NOMO-1 treated with dmso at 0.1 percent for 144 hours (cell line): ENCODE measurements around the gene NXN.
"Not testable (repeated sequence)": the region's sequence is repeated elsewhere in the genome, so short reads cannot be mapped to it uniquely, and the experiment has no call there.

Experiments
- DNase-seq: peaks from one replicate; lab custom pipeline; 2025; ENCODE audit not compliant: unreplicated experiment; lab: John Stamatoyannopoulos, UW

Gene NXN

DNA sequence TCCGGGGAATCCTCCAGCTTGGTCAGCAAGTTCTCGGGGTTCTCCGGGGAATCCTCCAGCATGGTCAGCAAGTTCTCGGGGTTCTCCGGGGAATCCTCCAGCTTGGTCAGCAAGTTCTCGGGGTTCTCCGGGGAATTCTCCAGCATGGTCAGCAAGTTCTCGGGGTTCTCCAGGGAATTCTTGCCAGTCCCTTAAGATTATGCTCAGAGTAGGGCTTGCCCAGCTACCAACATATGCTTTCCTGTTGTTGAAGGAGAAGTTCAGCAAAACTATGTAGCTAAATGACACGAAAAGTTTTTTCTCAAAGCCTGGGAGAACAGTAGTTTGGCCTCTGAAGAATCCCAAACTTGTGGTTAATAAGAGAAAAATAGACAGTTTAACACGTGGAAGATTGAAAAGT is 112.3 kb downstream of the NXN start:
- DNase-seq: not testable (repeated sequence)

GRCh38 chr17:866568-867103 is 112.9 kb downstream of the NXN start:
- no peak for DNase-seq

DNA sequence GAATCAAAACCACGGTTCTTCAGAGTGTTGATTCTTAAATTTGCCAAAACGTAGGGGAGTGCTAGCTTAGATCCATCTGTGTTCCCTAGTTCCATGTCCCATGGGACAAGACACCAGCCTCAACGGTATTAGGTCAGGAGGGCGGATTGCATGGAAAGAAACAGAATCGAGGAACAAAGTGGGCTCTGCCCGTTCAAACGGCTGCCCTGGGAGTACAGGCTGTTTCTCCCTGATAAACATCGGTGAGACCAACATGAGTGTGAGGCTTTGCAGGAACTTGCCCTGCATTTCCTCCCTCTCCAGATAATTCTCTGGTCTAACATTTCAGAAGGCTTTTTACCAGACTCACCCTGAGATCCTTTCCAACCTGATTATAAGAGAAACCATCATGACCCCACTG is 115.3 kb downstream of the NXN start:
- DNase-seq: no peak

- no peak for DNase-seq
Observed at GRCh38 chr17:863880-864279, 115.7 kb downstream of the NXN start.

GRCh38 chr17:862582-862981 is 117.0 kb downstream of the NXN start:
- DNase-seq: no peak

DNA sequence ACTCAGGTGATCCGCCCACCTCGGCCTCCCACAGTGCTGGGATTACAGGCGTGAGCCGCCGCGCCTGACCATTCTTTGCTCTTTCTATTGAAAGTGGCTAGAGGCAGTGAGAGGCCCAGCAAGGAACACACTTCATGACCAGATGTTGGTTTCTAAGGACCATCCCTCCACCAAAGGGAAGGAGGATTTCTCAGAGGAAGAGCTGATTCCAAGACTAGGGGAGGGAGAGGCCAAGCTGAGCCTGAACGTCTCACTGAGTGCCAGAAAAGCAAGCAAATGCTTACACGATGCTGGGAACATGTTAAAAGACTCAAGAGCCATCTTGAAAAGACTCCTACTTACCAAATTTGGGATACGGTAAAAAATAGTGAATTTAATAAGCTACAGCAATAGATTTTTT is 118.2 kb downstream of the NXN start:
- no peak for DNase-seq

- DNase-seq: no peak
Observed at GRCh38 chr17:860805-861204, 118.8 kb downstream of the NXN start.

- no peak for DNase-seq
Observed at GRCh38 chr17:859824-860195, 119.8 kb downstream of the NXN start.

- DNase-seq: no peak
Observed at GRCh38 chr17:859061-859823, 120.3 kb downstream of the NXN start.

DNA sequence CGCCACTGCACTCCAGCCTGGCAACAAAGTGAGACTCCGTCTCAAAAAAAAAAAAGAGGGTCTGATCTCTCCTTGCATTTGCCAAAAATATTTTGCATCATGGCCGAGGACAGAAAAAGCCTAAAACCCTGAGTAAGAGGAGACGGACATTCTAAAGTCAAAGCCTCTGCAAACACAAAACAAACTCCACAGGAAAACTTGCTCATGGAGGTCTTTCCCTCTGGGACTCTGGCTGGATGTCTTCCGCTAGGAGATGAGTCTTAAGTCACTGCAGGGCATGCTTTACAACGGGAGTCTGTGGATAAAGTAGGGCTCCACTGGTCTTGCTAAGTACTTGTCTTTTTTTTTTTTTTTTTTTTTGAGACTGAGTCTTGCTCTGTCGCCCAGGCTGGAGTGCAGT is 123.4 kb downstream of the NXN start:
- no peak for DNase-seq

GRCh38 chr17:855569-855968 is 124.0 kb downstream of the NXN start:
- no peak for DNase-seq

DNA sequence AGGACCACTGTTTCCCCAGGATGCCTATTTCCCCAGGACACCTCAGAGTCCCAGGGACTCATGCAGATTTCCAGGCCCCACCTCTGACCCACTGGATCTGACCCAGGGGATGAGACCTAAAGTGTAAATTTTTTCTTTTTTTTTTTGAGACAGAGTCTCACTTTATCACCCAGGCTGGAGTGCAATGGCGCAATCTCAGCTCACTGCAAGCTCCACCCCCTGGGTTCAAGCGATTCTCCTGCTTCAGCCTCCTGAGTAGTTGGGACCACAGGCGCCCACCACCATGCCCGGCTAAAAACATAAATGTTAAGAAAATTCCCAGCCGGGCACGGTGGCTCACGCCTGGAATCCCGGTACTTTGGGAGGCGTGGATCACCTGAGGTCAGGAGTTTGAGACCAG is 126.7 kb downstream of the NXN start:
- not testable (repeated sequence) for DNase-seq

DNA sequence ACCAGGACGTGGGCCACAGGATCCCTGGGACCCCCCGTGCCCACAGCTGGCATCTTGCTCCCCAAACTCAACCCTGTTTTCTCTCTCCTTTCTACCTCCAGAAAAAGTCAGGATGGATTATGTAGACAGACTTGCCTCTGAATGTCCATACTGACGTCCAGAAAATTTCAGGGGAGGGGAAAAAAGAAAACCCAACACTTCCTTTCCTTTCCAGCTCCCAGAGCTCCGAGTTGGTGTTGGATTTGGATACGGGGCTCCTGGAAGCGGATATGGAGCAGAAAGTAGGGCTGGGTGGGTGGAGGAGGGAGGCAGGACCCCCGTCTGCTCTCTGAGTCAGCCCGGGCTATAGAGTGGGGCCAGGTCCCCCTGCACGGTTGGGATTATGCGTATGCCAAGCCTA is 127.2 kb downstream of the NXN start:
- DNase-seq: no peak

DNA sequence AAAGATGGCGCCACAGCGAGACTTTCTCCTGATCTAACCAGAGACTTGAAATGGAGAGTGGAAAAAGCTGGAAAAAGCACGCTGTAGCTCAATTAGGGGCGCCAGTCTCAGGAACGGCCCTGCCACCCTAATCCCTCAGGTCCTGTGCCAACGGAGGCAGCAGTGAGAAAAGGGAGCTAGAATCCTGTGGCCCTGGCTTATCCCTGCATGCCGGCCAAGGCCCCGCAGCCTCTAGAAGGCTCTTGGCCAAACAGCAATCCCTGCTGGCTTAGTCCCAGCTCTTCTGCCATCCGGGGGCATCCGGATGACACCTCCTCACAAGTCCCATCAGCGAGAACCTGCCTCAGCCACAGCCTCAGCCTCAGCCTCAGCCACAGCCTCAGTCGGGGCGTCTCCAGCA is 127.7 kb downstream of the NXN start:
- DNase-seq: no peak

- no peak for DNase-seq
Observed at GRCh38 chr17:850851-851763, 128.5 kb downstream of the NXN start.

DNA sequence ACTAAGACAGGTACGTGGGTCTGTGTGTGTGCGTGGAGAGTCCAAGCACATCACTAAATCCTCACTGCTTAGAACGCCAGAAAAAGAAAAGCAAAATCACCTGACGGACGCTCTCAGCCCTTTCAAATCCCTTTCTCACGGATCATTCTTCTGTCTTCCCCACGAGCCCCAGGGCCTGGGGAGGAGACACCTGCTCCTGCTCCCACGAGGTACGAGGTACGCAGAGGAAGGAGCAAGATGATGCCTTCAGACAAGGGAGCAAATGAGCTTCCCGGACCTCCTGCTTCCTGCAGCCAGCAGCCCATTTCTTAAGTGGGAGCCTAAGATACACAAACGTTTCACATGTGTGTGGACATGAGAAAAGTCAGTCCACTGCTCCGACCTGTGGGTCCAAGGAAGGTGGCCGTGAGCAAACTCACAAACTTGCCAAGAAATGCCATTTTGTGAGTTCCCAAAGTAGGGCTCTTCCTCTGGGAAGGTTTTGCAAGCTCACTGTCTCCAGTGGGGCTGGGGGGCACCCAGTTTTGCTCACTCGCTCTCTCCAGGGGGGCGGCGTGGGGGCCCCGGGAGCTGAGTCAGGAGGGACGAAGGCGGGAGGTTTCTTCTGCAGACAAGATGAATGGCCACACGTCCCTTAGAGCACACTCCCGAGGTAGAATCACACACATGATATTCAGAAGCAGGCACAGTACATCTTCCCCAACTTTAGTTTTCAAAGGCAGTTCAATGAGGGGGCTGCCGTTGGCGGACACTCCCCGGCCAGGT is 129.3 kb downstream of the NXN start:
- no peak for DNase-seq

DNA sequence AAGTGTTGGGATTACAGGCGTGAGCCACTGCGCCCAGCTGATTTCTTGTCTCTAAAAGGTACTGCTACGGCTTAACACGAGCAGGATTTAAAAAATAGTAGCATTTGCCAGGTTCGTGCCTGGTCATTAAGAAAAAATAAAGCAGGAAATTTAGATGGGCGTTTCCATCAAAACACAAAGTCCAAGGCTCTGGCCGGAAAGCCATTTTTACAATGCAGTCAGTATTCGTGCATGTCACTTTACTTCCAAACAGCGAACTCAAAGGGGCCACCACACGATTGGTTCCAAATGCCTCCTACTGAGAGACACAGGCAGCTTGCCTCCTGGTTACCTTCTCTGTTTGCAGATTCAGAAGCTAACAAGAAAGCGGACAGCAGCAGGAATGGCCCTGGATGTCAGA is 131.2 kb downstream of the NXN start:
- DNase-seq: no peak

DNA sequence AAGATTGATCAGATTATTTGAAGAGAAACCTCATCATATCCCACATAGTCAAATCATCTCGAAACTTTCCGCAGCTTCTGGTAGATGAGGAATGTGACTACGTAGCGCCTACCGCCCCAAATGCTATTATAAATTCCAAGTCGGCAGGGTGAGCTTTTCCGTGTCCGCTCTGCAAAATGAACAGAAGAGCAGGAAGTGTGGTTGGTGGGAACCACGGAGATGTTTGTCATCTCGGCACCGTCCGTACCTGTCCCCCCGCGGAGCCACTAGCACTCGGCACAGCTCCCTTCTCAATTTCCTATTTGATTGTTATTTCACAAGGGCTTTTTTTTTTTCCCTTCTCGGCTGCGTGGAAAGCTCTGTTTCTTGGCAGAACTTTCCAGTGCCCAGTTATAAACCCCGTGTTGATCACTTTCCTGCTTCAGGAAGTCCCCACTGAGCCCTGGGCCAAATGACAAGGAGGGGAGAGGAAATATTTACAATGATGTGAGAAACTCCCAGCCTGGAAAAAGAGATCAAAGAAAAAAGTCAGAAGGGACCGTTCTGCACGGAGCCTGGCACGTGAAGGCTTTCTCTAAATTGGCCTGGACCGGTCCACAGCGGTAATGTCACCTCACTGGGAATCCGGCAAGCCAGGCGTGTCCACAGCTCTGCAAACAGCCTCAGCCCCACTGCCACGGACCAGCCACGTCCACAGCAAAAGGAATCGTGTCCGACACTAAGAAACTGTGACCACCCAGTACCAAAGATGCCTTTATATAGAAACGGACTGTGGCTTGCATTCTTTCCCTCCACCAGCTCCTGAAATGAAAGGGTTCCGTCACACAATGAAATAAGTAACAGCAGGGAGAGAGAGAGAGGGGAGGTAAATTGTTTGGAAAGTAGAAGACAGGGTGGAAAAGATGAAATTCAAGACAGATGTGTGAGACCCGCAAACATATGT is 132.4 kb downstream of the NXN start:
- DNase-seq: no peak

DNA sequence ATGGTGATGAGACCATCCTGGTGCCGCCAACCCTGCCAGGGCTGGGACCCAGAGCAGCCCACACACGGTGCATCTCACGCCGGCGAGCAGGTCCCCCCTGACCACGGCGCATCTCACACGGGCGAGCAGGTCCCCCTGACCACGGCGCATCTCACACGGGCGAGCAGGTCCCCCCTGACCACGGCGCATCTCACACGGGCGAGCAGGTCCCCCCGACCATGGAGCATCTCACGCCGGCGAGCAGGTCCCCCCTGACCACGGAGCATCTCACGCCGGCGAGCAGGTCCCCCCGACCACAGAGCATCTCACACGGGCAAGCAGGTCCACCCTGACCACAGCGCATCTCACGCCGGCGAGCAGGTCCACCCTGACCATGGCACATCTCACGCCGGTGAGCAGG is 138.3 kb downstream of the NXN start:
- DNase-seq: no peak

DNA sequence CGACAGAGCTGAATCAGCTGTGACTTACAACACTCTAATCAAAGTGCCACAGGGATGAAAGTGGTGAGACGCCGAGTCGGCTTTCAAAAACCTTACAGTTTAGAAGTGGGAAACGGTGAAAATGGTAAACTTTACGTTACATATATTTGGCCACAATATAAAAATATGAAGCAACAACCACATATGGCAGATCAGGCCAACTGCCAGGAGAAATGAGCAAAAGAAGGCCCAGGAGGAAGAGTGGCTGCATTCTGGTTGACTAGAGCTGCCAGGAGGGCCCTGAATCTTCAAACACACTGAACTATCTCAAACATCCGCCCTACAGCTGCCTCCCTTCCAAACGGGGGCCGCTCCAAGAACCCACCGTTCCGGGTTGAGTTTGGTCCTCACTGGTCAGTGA is 141.1 kb downstream of the NXN start:
- DNase-seq: no peak
